NT2/D1 (cell line): ENCODE results near the gene PRRT2.

Source experiments
- SUZ12 ChIP-seq: IDR thresholded peaks from 2 replicates; pipeline ENCODE4 v1.6.1; 2011; ENCODE audit not compliant: insufficient read length, insufficient read depth; ENCODE audit errors: extremely low read depth
- YY1 ChIP-seq: IDR thresholded peaks from 2 replicates; pipeline ENCODE4 v1.6.1; 2011; ENCODE audit not compliant: insufficient read length, insufficient read depth
- ZNF274 ChIP-seq: IDR thresholded peaks from 2 replicates; pipeline ENCODE4 v1.6.1; 2011; ENCODE audit warnings: mild to moderate bottlenecking, low read depth, low read length

GRCh38 chr16:29826342-29826695, 14.3 kb downstream of the PRRT2 start:
- TF ChIP-seq YY1 (no peak), SUZ12 (no peak), ZNF274 (no peak)
